ENCODE measurements around the gene DDAH1. TPM values are rescaled to one million over a fixed set of nuclear protein-coding genes. Genes with fewer than 3 reads are reported as not detected.

The DDAH1 gene
- total RNA-seq, 1 experiment from 2014 or later: 87.9 TPM

GRCh38 chr1:85465786-85466134, 801 bp upstream of the DDAH1 start:
- intact Hi-C loops (cut with micrococcal nuclease; ENCODE audit: unreplicated experiment): loop anchor here (2.0 kb wide), 2 partner anchors 115 to 121 kb away; partner anchors contain the start of gene CCN1
- H3K4me3 Mint-ChIP-seq (ENCODE audit: unreplicated experiment): peak overlapping the region; percentile 88
- no peaks in the 10 kb centered on the region for H3K9me3 ChIP-seq
- BruUV-seq (replicated peaks): no TSS peak
- H3K27me3 ChIP-seq (replicated peaks; ENCODE audit: control insufficient read depth, insufficient read depth, low read length): no peaks in the 10 kb centered on the region; the same call in 1 of the 2 replicates
- CTCF ChIA-PET: no interaction called here
- H3K36me3 Mint-ChIP-seq (ENCODE audit: insufficient read depth, unreplicated experiment): peaks cover 10% of the 10 kb centered on the region
- H3K27ac Mint-ChIP-seq (ENCODE audit: unreplicated experiment): peak overlapping the region; percentile 42
- no peaks in the 10 kb centered on the region for H3K36me3 ChIP-seq (ENCODE audit: control insufficient read depth, insufficient read depth, low read length)
- DNase-seq: no peak
- no peak for TF ChIP-seq CTCF (IDR thresholded peaks at IDR 0.05; ENCODE audit: insufficient read depth in 1 of 2, low read depth in 1 of 2, low read length in 1 of 2, severe bottlenecking in 1 of 2, unreplicated experiment in 1 of 2)
- peaks cover 7% of the 10 kb centered on the region for H3K9me3 Mint-ChIP-seq (ENCODE audit: unreplicated experiment)
- POLR2A ChIA-PET: interaction anchor here (0.7 to 2.0 kb wide), 2 partner anchors 115 to 119 kb away, joined by 4 to 6 read pairs; no protein-coding TSS in a partner anchor
- peaks cover 24% of the 10 kb centered on the region for H3K4me1 Mint-ChIP-seq (ENCODE audit: low read depth, unreplicated experiment)
- peaks cover 29% of the 10 kb centered on the region for H3K4me1 ChIP-seq
- H3K27me3 Mint-ChIP-seq (ENCODE audit: insufficient read depth, unreplicated experiment): no peaks in the 10 kb centered on the region
- H3K4me3 ChIP-seq (ENCODE audit: low read depth, low read length): peak overlapping the region; percentile 88

GRCh38 chr1:85464497-85465098, 361 bp downstream of the DDAH1 start:
- DNase-seq: peak; percentile 59 to 66
- TF ChIP-seq CTCF (IDR thresholded peaks at IDR 0.05; ENCODE audit: insufficient read depth in 1 of 2, low read depth in 1 of 2, low read length in 1 of 2, severe bottlenecking in 1 of 2, unreplicated experiment in 1 of 2): no peak
- peak overlapping the region; percentile 84 for H3K27ac Mint-ChIP-seq (ENCODE audit: unreplicated experiment)
- H3K4me3 Mint-ChIP-seq (ENCODE audit: unreplicated experiment): peak overlapping the region; percentile 88
- CTCF ChIA-PET: interaction anchor here (0.9 to 1.2 kb wide), 2 partner anchors 20 to 156 kb away, joined by 3 to 4 read pairs; no protein-coding TSS in a partner anchor
- Histone ChIP-seq H3K4me1 (peaks cover 38% of the 10 kb centered on the region), H3K36me3 (ENCODE audit: control insufficient read depth, insufficient read depth, low read length) (no peaks in the 10 kb centered on the region), H3K4me3 (ENCODE audit: low read depth, low read length) (peak overlapping the region; percentile 88), H3K27me3 (replicated peaks; ENCODE audit: control insufficient read depth, insufficient read depth, low read length) (no peaks in the 10 kb centered on the region; the same call in 1 of the 2 replicates), H3K9me3 (no peaks in the 10 kb centered on the region)
- intact Hi-C loops (cut with micrococcal nuclease; ENCODE audit: unreplicated experiment): loop anchor here (2.0 to 5.0 kb wide), 4 partner anchors 57 to 137 kb away; partner anchors contain the start of gene CCN1
- no peaks in the 10 kb centered on the region for H3K27me3 Mint-ChIP-seq (ENCODE audit: insufficient read depth, unreplicated experiment)
- H3K36me3 Mint-ChIP-seq (ENCODE audit: insufficient read depth, unreplicated experiment): peaks cover 10% of the 10 kb centered on the region
- POLR2A ChIA-PET: interaction anchor here (0.6 to 2.0 kb wide), 5 partner anchors 12 to 465 kb away, joined by 3 to 6 read pairs (median 3); no protein-coding TSS in a partner anchor
- BruUV-seq (replicated peaks): no TSS peak
- peaks cover 24% of the 10 kb centered on the region for H3K4me1 Mint-ChIP-seq (ENCODE audit: low read depth, unreplicated experiment)
- H3K9me3 Mint-ChIP-seq (ENCODE audit: unreplicated experiment): peaks cover 7% of the 10 kb centered on the region

- Mint-ChIP-seq H3K4me3 (ENCODE audit: unreplicated experiment) (peak overlapping the region; percentile 88), H3K4me1 (ENCODE audit: low read depth, unreplicated experiment) (peaks cover 24% of the 10 kb centered on the region), H3K36me3 (ENCODE audit: insufficient read depth, unreplicated experiment) (peaks cover 10% of the 10 kb centered on the region), H3K27ac (ENCODE audit: unreplicated experiment) (peak overlapping the region; percentile 84), H3K9me3 (ENCODE audit: unreplicated experiment) (peaks cover 7% of the 10 kb centered on the region), H3K27me3 (ENCODE audit: insufficient read depth, unreplicated experiment) (no peaks in the 10 kb centered on the region)
- intact Hi-C loops (cut with micrococcal nuclease; ENCODE audit: unreplicated experiment): loop anchor here (2.0 to 5.0 kb wide), 4 partner anchors 57 to 137 kb away; partner anchors contain the start of gene CCN1
- BruUV-seq (replicated peaks): TSS peak; percentile 21
- Histone ChIP-seq H3K36me3 (ENCODE audit: control insufficient read depth, insufficient read depth, low read length) (no peaks in the 10 kb centered on the region), H3K4me1 (peaks cover 45% of the 10 kb centered on the region), H3K27me3 (replicated peaks; ENCODE audit: control insufficient read depth, insufficient read depth, low read length) (no peaks in the 10 kb centered on the region; the same call in 1 of the 2 replicates), H3K9me3 (no peaks in the 10 kb centered on the region), H3K4me3 (ENCODE audit: low read depth, low read length) (peak overlapping the region; percentile 88)
- no peak for TF ChIP-seq CTCF (IDR thresholded peaks at IDR 0.05; ENCODE audit: insufficient read depth in 1 of 2, low read depth in 1 of 2, low read length in 1 of 2, severe bottlenecking in 1 of 2, unreplicated experiment in 1 of 2)
- no peak for DNase-seq
- ChIA-PET POLR2A (interaction anchor here (0.6 kb wide), 1 partner anchor 23 kb away, joined by 3 read pairs; no protein-coding TSS in a partner anchor), CTCF (interaction anchor here (1.2 kb wide), 2 partner anchors 117 to 155 kb away, joined by 3 to 4 read pairs; no protein-coding TSS in a partner anchor)
These were observed 1.0 kb downstream of the DDAH1 start for GRCh38 chr1:85463731-85464496.

Measured in Caco-2 (cell line).